Esophagus muscularis mucosa (tissue), 4 donors: ENCODE data around the gene KCTD5.

Experiments used
- EP300 ChIP-seq: sonication (generic); formaldehyde crosslinking; IDR thresholded peaks from one replicate; pipeline ENCODE4 v1.6.1; 2017; ENCODE audit warnings: antibody characterized with exemption
- POLR2A ChIP-seq: fragments of 450-650 bp; IDR thresholded peaks from one replicate; pipeline ENCODE4 v1.6.1; 2017; ENCODE audit warnings: antibody characterized with exemption, moderate library complexity, mild to moderate bottlenecking, low read depth
- POLR2AphosphoS5 ChIP-seq, 2 donors: sonication (generic); formaldehyde crosslinking; IDR thresholded peaks; one replicate each; pipeline ENCODE4 v1.6.1; 2017; ENCODE audit warnings: antibody characterized with exemption in 2 of 2
- TF ChIP-seq, protein P1 (sequence below), 3 experiments: fragments of 200-600 bp in 2 of 3; fragments of 450-650 bp in 1 of 3; sonication (generic) in 2 of 3; IDR thresholded peaks; one replicate each; pipeline ENCODE4 v1.5.1; 2017 to 2019; ENCODE audit warnings: antibody characterized with exemption in 3 of 3, mild to moderate bottlenecking in 2 of 3, moderate library complexity in 1 of 3

DNA sequence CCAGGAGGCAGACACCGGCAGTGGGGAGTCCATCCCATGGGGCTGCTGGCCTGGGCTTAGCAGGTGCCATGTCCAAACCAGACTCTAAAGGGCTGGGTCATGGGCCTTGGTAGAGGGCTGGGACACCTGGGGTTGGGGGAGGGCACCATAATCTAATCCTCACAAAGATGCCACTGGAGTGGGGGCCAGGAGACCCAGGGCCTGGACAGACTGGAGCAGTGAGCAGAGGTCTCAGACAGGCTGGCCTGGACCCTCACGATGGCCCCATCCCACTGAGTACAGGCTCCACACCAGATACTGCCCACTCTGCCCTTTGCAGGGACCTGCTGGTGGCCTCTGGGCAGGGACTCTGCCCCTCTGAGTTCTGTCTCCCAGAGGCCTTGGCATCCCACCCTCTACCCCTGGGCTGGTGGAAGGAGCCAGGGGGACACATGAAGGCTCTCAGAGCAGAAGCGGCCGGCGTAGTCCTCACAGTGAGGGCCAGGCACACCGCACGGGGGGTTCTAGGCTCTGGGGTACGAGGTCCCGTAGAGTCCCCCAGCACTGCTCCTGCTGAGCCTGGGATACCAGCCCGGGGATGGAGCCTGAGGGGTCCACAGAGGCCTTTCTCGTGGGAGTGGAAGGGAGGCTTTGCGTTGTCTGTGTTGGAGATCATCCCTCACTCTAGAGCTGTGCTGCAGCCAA lies 60.1 kb downstream of the KCTD5 start:
- TF ChIP-seq POLR2A (no peak), POLR2AphosphoS5 (IDR thresholded peaks at IDR 0.05) (no peak), EP300 (no peak)
- TF ChIP-seq, protein P1, sequence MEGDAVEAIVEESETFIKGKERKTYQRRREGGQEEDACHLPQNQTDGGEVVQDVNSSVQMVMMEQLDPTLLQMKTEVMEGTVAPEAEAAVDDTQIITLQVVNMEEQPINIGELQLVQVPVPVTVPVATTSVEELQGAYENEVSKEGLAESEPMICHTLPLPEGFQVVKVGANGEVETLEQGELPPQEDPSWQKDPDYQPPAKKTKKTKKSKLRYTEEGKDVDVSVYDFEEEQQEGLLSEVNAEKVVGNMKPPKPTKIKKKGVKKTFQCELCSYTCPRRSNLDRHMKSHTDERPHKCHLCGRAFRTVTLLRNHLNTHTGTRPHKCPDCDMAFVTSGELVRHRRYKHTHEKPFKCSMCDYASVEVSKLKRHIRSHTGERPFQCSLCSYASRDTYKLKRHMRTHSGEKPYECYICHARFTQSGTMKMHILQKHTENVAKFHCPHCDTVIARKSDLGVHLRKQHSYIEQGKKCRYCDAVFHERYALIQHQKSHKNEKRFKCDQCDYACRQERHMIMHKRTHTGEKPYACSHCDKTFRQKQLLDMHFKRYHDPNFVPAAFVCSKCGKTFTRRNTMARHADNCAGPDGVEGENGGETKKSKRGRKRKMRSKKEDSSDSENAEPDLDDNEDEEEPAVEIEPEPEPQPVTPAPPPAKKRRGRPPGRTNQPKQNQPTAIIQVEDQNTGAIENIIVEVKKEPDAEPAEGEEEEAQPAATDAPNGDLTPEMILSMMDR (IDR thresholded peaks at IDR 0.05) = no peak
